HepG2 (cell line): ENCODE data around the gene CXorf65. TPM values are rescaled to one million over a fixed set of nuclear protein-coding genes. Genes with fewer than 3 reads are reported as not detected.

ENCODE experiments used
- ATAC-seq: fragments of 200-7000 bp; cut with Tn5 transposase; 3 replicates; pipeline ENCODE4 v1.9.1; 2020; ENCODE audit warnings: mild to moderate bottlenecking, moderate library complexity
- BruUV-seq: library from RNA; stranded (reverse); fragments of 400-500 nt; replicated peaks from 2 replicates; lab custom pipeline; 2021; lab: Mats Ljungman, UMichigan
- CTCF ChIA-PET: fragments of 300-600 bp; formaldehyde crosslinking; extraction: SDS; loops from one replicate; lab custom pipeline; 2021; ENCODE audit warnings: low total read pairs, inconsistent platforms, low intra/inter-chr PET ratio; lab: Yijun Ruan, JAX
- POLR2A ChIA-PET: fragments of 350-600 bp; sonication (Branson Sonifier 250); formaldehyde crosslinking; loops from one replicate; lab custom pipeline; 2020; ENCODE audit warnings: antibody characterized with exemption, inconsistent platforms; lab: Yijun Ruan, JAX
- DNase-seq: peaks from one replicate; pipeline ENCODE4 v3.0.0-alpha.2; 2015; ENCODE audit warnings: low spot score
- FAIRE-seq: peaks from 3 replicates; lab custom pipeline; 2011; peaks lifted over from hg19 to GRCh38; lab: Jason Lieb, UNC
- H2AFZ ChIP-seq: one replicate; pipeline ENCODE4 v1.6.1; 2011; ENCODE audit warnings: low read length, inconsistent platforms
- H3K27ac ChIP-seq: fragments of 300-600 bp; 3 replicates; pipeline ENCODE4 v1.8.0; 2011; ENCODE audit warnings: mixed run types, mild to moderate bottlenecking, mixed read lengths, low read length, inconsistent platforms; ENCODE audit not compliant: insufficient read depth; ENCODE audit errors: extremely low read length
- H3K27me3 ChIP-seq, 2 experiments: fragments of 200-600 bp in 1 of 2; 2 replicates in 1 of 2; 3 replicates in 1 of 2; pipeline versions ENCODE4 v1.6.0 to v1.8.0; 2011; ENCODE audit warnings: low read length in 2 of 2, mild to moderate bottlenecking in 2 of 2, moderate library complexity in 2 of 2, inconsistent platforms in 1 of 2; ENCODE audit not compliant: insufficient read depth in 2 of 2, control insufficient read depth in 1 of 2
- H3K36me3 ChIP-seq, 2 experiments: fragments of 200-600 bp in 1 of 2; replicated peaks in 1 of 2; 2 replicates in 1 of 2; 3 replicates in 1 of 2; pipeline versions ENCODE4 v1.5.1 to v1.8.0; 2011; ENCODE audit warnings: low read length in 2 of 2, inconsistent platforms in 1 of 2; ENCODE audit not compliant: insufficient read depth in 2 of 2, control insufficient read depth in 1 of 2
- H3K4me1 ChIP-seq: 2 replicates; pipeline ENCODE4 v1.5.1; 2012; ENCODE audit warnings: low read length, inconsistent platforms; ENCODE audit not compliant: insufficient read depth
- H3K4me2 ChIP-seq: 2 replicates; pipeline ENCODE4 v1.6.0; 2011; ENCODE audit warnings: low read depth, low read length, inconsistent platforms
- H3K4me3 ChIP-seq, 3 experiments: fragments of 200-600 bp in 1 of 3; sonication (generic), shearing (Covaris generic) in 1 of 3; replicated peaks in 1 of 3; 2 replicates each; pipeline ENCODE4 v1.5.1; 2011 to 2016; ENCODE audit warnings: low read length in 3 of 3, inconsistent platforms in 2 of 3, low read depth in 2 of 3, mild to moderate bottlenecking in 2 of 3, control low read depth in 1 of 3, mixed read lengths in 1 of 3; ENCODE audit not compliant: insufficient read depth in 1 of 3
- H3K79me2 ChIP-seq: one replicate; pipeline ENCODE4 v1.6.1; 2011; ENCODE audit warnings: low read length, inconsistent platforms; ENCODE audit not compliant: insufficient read depth
- H3K9ac ChIP-seq: 2 replicates; pipeline ENCODE4 v1.6.0; 2011; ENCODE audit warnings: mild to moderate bottlenecking, low read depth, low read length, inconsistent platforms; ENCODE audit not compliant: insufficient read depth
- H3K9me3 ChIP-seq: 2 replicates; pipeline ENCODE4 v1.5.1; 2012; ENCODE audit warnings: mild to moderate bottlenecking, low read length
- H4K20me1 ChIP-seq: 2 replicates; pipeline ENCODE4 v1.6.0; 2011; ENCODE audit warnings: inconsistent platforms, mild to moderate bottlenecking, low read length, moderate library complexity; ENCODE audit not compliant: insufficient read depth
- ATF1 ChIP-seq: IDR thresholded peaks from 2 replicates; pipeline ENCODE4 v1.6.1; 2016; ENCODE audit warnings: mild to moderate bottlenecking, control low read depth
- ATF2 ChIP-seq: sonication (generic); formaldehyde crosslinking; IDR thresholded peaks from 2 replicates; pipeline ENCODE4 v1.4.0; 2020; ENCODE audit warnings: missing genetic modification reagents
- CEBPB ChIP-seq: IDR thresholded peaks from 2 replicates; pipeline ENCODE4 v1.6.1; 2011; ENCODE audit warnings: low read depth, low read length, improper control_type of control experiment, borderline replicate concordance
- DNMT1 ChIP-seq: sonication (generic); formaldehyde crosslinking; IDR thresholded peaks from 2 replicates; pipeline ENCODE4 v1.5.1; 2020; ENCODE audit warnings: mild to moderate bottlenecking, missing genetic modification reagents
- GZF1 ChIP-seq: sonication (generic); formaldehyde crosslinking; IDR thresholded peaks from 2 replicates; pipeline ENCODE4 v1.5.1; 2020; ENCODE audit warnings: mild to moderate bottlenecking, missing genetic modification reagents
- MTF1 ChIP-seq: sonication (generic); formaldehyde crosslinking; IDR thresholded peaks from 2 replicates; pipeline ENCODE4 v1.5.0; 2020; ENCODE audit warnings: missing genetic modification reagents
- NCOR1 ChIP-seq: fragments of 200-600 bp; sonication (generic); IDR thresholded peaks from 2 replicates; pipeline ENCODE4 v1.7.0; 2017; ENCODE audit warnings: antibody characterized with exemption, low read length, borderline replicate concordance
- NR2F2 ChIP-seq: IDR thresholded peaks from 2 replicates; pipeline ENCODE4 v1.6.1; 2012; ENCODE audit warnings: low read depth, inconsistent platforms, borderline replicate concordance
- RELA ChIP-seq: sonication (generic); formaldehyde crosslinking; IDR thresholded peaks from 2 replicates; pipeline ENCODE4 v1.4.0; 2020; ENCODE audit warnings: missing genetic modification reagents
- SALL1 ChIP-seq: sonication (generic); formaldehyde crosslinking; IDR thresholded peaks from 2 replicates; pipeline ENCODE4 v1.8.0; 2022; ENCODE audit warnings: mild to moderate bottlenecking, missing genetic modification reagents
- STAT5B ChIP-seq: sonication (generic); formaldehyde crosslinking; IDR thresholded peaks from 2 replicates; pipeline ENCODE4 v1.4.0; 2020; ENCODE audit warnings: missing genetic modification reagents
- TBL1XR1 ChIP-seq: fragments of 150-350 bp; IDR thresholded peaks from 2 replicates; pipeline ENCODE4 v1.6.1; 2014; ENCODE audit warnings: borderline replicate concordance, low read length; ENCODE audit not compliant: partially characterized antibody
- ZBTB37 ChIP-seq: sonication (generic); formaldehyde crosslinking; IDR thresholded peaks from 2 replicates; pipeline ENCODE4 v1.4.0; 2020; ENCODE audit warnings: mild to moderate bottlenecking, missing genetic modification reagents
- ZBTB42 ChIP-seq: sonication (generic); formaldehyde crosslinking; IDR thresholded peaks from 2 replicates; pipeline ENCODE4 v1.5.0; 2020; ENCODE audit warnings: mild to moderate bottlenecking, missing genetic modification reagents
- ZBTB49 ChIP-seq: sonication (generic); formaldehyde crosslinking; IDR thresholded peaks from 2 replicates; pipeline ENCODE4 v1.4.0; 2020; ENCODE audit warnings: missing genetic modification reagents, borderline replicate concordance
- ZC3H13 ChIP-seq: sonication (generic); formaldehyde crosslinking; IDR thresholded peaks from 2 replicates; pipeline ENCODE4 v1.8.1; 2023; ENCODE audit warnings: mild to moderate bottlenecking, missing genetic modification reagents, moderate library complexity
- ZNF205 ChIP-seq: IDR thresholded peaks from 2 replicates; pipeline ENCODE4 v1.6.1; 2018; ENCODE audit warnings: missing biosample characterization, missing genetic modification reagents
- ZNF234 ChIP-seq: sonication (generic); formaldehyde crosslinking; conservative IDR thresholded peaks from 2 replicates; pipeline ENCODE4 v1.5.1; 2020; ENCODE audit warnings: mild to moderate bottlenecking, missing genetic modification reagents
- ZNF720 ChIP-seq: sonication (generic); formaldehyde crosslinking; IDR thresholded peaks from 2 replicates; pipeline ENCODE4 v1.4.0; 2020; ENCODE audit warnings: missing genetic modification reagents
- ZNF776 ChIP-seq: sonication (generic); formaldehyde crosslinking; IDR thresholded peaks from 2 replicates; pipeline ENCODE4 v1.4.0; 2020; ENCODE audit warnings: mild to moderate bottlenecking, missing genetic modification reagents
- WGBS: methylation state at CpG from one replicate; pipeline ENCODE4 v1.1.6; 2017; ENCODE audit warnings: low lambda C conversion rate; 5-methylcytosine and 5-hydroxymethylcytosine counted together
- in situ Hi-C: cut with HindIII; loops from 2 replicates; pipeline ENCODE4 v1.10.0; 2017; ENCODE audit warnings: low pct_unique_long_range_greater_than_20kb; ENCODE audit not compliant: extremely low pct_ligation_motif_present
- intact Hi-C: fragments of 100-400 bp; cut with micrococcal nuclease; formaldehyde crosslinking; loops from one replicate; pipeline ENCODE4 v1.10.0; 2022; ENCODE audit not compliant: unreplicated experiment
- polyA plus RNA-seq, 8 experiments: library from polyadenylated mRNA; depleted of rRNA in 3 of 8; stranded (reverse) in 7 of 8; unstranded in 1 of 8; fragments of >200 nt; fragmentation: Illumina TruSeq in 4 of 8; extraction: Trizol in 4 of 8; gene quantifications; 2 replicates each; pipeline versions ENCODE4 v1.2.1 to v1.2.3, GENCODE V29; 2011 to 2016; ENCODE audit warnings: low read depth in 4 of 8, missing spikeins in 1 of 8, mixed read lengths in 1 of 8; ENCODE audit not compliant: insufficient read depth in 1 of 8
- total RNA-seq, 5 experiments: library from RNA; depleted of rRNA; stranded (reverse); fragments of >200 nt; fragmentation: Illumina TruSeq; extraction: Trizol; gene quantifications; 2 replicates each; pipeline ENCODE4 v1.2.3, GENCODE V29; 2016; ENCODE audit warnings: low read depth in 1 of 5

Gene CXorf65
- total and polyA plus RNA-seq, 2 of the 13 experiments (the other 11 are each of a cell fraction or from before 2014, with no cell fraction given), result not detected

- Histone ChIP-seq H3K4me3 (no peak overlapping the region), H2AFZ (no peak overlapping the region), H3K4me2 (no peak overlapping the region), H3K9me3 (no peaks in the 10 kb centered on the region), H3K27me3 (no peaks in the 10 kb centered on the region; a peak in 1 of 5 replicates), H3K27ac (no peak overlapping the region), H3K4me1 (peaks cover 12% of the 10 kb centered on the region), H3K9ac (no peak overlapping the region), H3K79me2 (no peaks in the 10 kb centered on the region), H3K36me3 (no peaks in the 10 kb centered on the region), H4K20me1 (no peaks in the 10 kb centered on the region)
- DNase-seq (no peak), ATAC-seq (no peak), FAIRE-seq (no peak)
- BruUV-seq, result no TSS peak
- POLR2A ChIA-PET, result no interaction called here
- 90% methylated on average over 5 of the region's 5 CpGs for WGBS
- CTCF ChIA-PET, result no interaction called here
- intact Hi-C loops, result no loop called here
- no peak for TF ChIP-seq ATF1 (CRISPR knock-in tag)
- TF ChIP-seq ZNF205 (CRISPR knock-in tag), result no peak
- no peak for TF ChIP-seq ZBTB37 (CRISPR knock-in tag)
- TF ChIP-seq ZBTB49 (CRISPR knock-in tag), result no peak
- TF ChIP-seq DNMT1 (CRISPR knock-in tag), result no peak
- no peak for TF ChIP-seq ZNF234
- TF ChIP-seq ATF2 (CRISPR knock-in tag), result no peak
- no peak for TF ChIP-seq ZC3H13
- TF ChIP-seq MTF1 (CRISPR knock-in tag), result no peak
- no peak for TF ChIP-seq STAT5B
- TF ChIP-seq GZF1 (CRISPR knock-in tag), result no peak
- no peak for TF ChIP-seq SALL1 (CRISPR knock-in tag)
- no peak for TF ChIP-seq NCOR1
- no peak for TF ChIP-seq CEBPB
- TF ChIP-seq ZNF720, result no peak
- no peak for TF ChIP-seq TBL1XR1
- no peak for TF ChIP-seq ZBTB42 (CRISPR knock-in tag)
- no peak for TF ChIP-seq ZNF776
- TF ChIP-seq RELA (CRISPR knock-in tag), result no peak
- TF ChIP-seq NR2F2, result no peak
- in situ Hi-C loops, result no loop called here
Measured at GRCh38 chrX:71091263-71091662, 15.3 kb downstream of the CXorf65 start.
